DOHH2 (cell line): Measurements from ENCODE around the gene ATG12.

Source experiments
- CTCF ChIP-seq: fragments of 200-600 bp; sonication (generic); IDR thresholded peaks from one replicate; pipeline ENCODE4 v1.5.1; 2014; ENCODE audit warnings: antibody characterized with exemption, mild to moderate bottlenecking, low read depth, low read length; ENCODE audit not compliant: poor library complexity, severe bottlenecking
- EZH2phosphoT487 ChIP-seq: fragments of 200-600 bp; sonication (generic); IDR thresholded peaks from 2 replicates; pipeline ENCODE4 v1.6.1; 2017; ENCODE audit warnings: borderline replicate concordance, mild to moderate bottlenecking, antibody characterized with exemption, low read length, moderate library complexity, mixed read lengths

GRCh38 chr5:115847290-115847689, 5.9 kb upstream of the ATG12 start:
- no peak for TF ChIP-seq CTCF
- no peak for TF ChIP-seq EZH2phosphoT487
